HG03442 (cell line): Measurements from ENCODE around the gene TBC1D3L.
"Not testable (repeated sequence)": the region's sequence is repeated elsewhere in the genome, so short reads cannot be mapped to it uniquely, and the experiment has no call there.

Source experiments
- ATAC-seq: cut with Tn5 transposase; IDR thresholded peaks from one replicate; pipeline ENCODE4 v1.9.1; 2021; ENCODE audit warnings: mild to moderate bottlenecking, moderate library complexity; ENCODE audit not compliant: unreplicated experiment

Gene TBC1D3L

GRCh38 chr17:37988960-37989359 is at the start of gene TBC1D3L:
Gene TBC1D3L, minus strand, starts transcription at chr17:37989060. Its CDS starts 1,540 bp downstream, at chr17:37987520.
- not testable (repeated sequence) for ATAC-seq

GRCh38 chr17:38003676-38004075 is 14.8 kb upstream of the TBC1D3L start, which contains the start of gene TBC1D3D:
Gene TBC1D3D, plus strand, starts transcription at chr17:38003976. Its CDS starts 1,585 bp downstream, at chr17:38005561.
- not testable (repeated sequence) for ATAC-seq
